Activated CD4-positive, CD25-positive, alpha-beta regulatory T cell treated with anti-CD3 and anti-CD28 coated beads, Interleukin-2, amount 50 U/mL, for 16 hours (primary cell): Measurements from ENCODE around the gene THPO.
"Not testable (repeated sequence)": the region's sequence is repeated elsewhere in the genome, so short reads cannot be mapped to it uniquely, and the experiment has no call there.

Experiments
- DNase-seq: peaks from one replicate; pipeline ENCODE4 v3.0.0-alpha.2; 2020; ENCODE audit warnings: low read depth, low spot score

Gene THPO

GRCh38 chr3:184349563-184350470, 28.2 kb downstream of the THPO start:
- no peak for DNase-seq

- no peak for DNase-seq
Measured at GRCh38 chr3:184348057-184348382, 30.0 kb downstream of the THPO start.

- DNase-seq = no peak
Measured at GRCh38 chr3:184347321-184348056, 30.5 kb downstream of the THPO start.

GRCh38 chr3:184346480-184347190, 31.4 kb downstream of the THPO start:
- DNase-seq = no peak

- no peak for DNase-seq
Measured at GRCh38 chr3:184345317-184346144, 32.5 kb downstream of the THPO start.

GRCh38 chr3:184344579-184345316, 33.3 kb downstream of the THPO start:
- no peak for DNase-seq

GRCh38 chr3:184343200-184343876, 34.7 kb downstream of the THPO start:
- DNase-seq = no peak

GRCh38 chr3:184341925-184342324, 36.1 kb downstream of the THPO start:
- no peak for DNase-seq

- not testable (repeated sequence) for DNase-seq
Measured at GRCh38 chr3:184339451-184340135, 38.4 kb downstream of the THPO start.

- DNase-seq = no peak
Measured at GRCh38 chr3:184339001-184339400, 39.0 kb downstream of the THPO start.

- DNase-seq = no peak
Measured at GRCh38 chr3:184338511-184338945, 39.5 kb downstream of the THPO start.

GRCh38 chr3:184337981-184338380, 40.0 kb downstream of the THPO start:
- no peak for DNase-seq

GRCh38 chr3:184337399-184337714, 40.6 kb downstream of the THPO start, which contains the start of gene FAM131A:
Gene FAM131A, plus strand, starts transcription at chr3:184337600. Its CDS starts 31 bp downstream, at chr3:184337631.
- no peak for DNase-seq

GRCh38 chr3:184336547-184337398, 41.2 kb downstream of the THPO start:
- DNase-seq = no peak

GRCh38 chr3:184335661-184336546, 42.1 kb downstream of the THPO start:
- DNase-seq = peak; percentile 66

- DNase-seq = no peak
Measured at GRCh38 chr3:184335291-184335660, 42.7 kb downstream of the THPO start.

GRCh38 chr3:184334470-184335158, 43.4 kb downstream of the THPO start:
- no peak for DNase-seq
